ENCODE measurements around the gene FXR1. TPM values are rescaled to one million over a fixed set of nuclear protein-coding genes. Genes with fewer than 3 reads are reported as not detected.
"Not testable (repeated sequence)": the region's sequence is repeated elsewhere in the genome, so short reads cannot be mapped to it uniquely, and the experiment has no call there.

Gene FXR1
- 285 TPM for total RNA-seq
- long read RNA-seq, partial matches to known transcripts: 9 of 107 reads
- long read RNA-seq, other reads (novel, unspliced or antisense): 95 of 107 reads

GRCh38 chr3:180912304-180913296 lies at the start of gene FXR1:
Gene FXR1 (plus strand): TSS chr3:180912670. CDS start chr3:180912686, 16 bp downstream.
- intact Hi-C loops (cut with DNase I): loop anchor here (10.0 kb wide), 1 partner anchor 72 kb away; the partner anchor contains the start of gene DNAJC19
- ATAC-seq (ENCODE audit: poor library complexity) (peak; percentile 99), DNase-seq (peak; percentile 95)

GRCh38 chr3:180870008-180870699 lies 42.3 kb upstream of the FXR1 start:
- DNase-seq: peak; percentile 53
- peak; percentile 84 for ATAC-seq (ENCODE audit: poor library complexity)
- intact Hi-C loops (cut with DNase I): no loop called here

- DNase-seq (no peak), ATAC-seq (ENCODE audit: poor library complexity) (peak; percentile 68)
- intact Hi-C loops (cut with DNase I): no loop called here
These were observed 40.6 kb upstream of the FXR1 start for GRCh38 chr3:180871901-180872300.

- DNase-seq; ATAC-seq (ENCODE audit: poor library complexity); intact Hi-C loops (cut with DNase I): not testable (repeated sequence)
These were observed 40.0 kb upstream of the FXR1 start for GRCh38 chr3:180872430-180872829.

- intact Hi-C loops (cut with DNase I): no loop called here
- ATAC-seq (ENCODE audit: poor library complexity) (no peak), DNase-seq (no peak)
These were observed 37.3 kb upstream of the FXR1 start for GRCh38 chr3:180875124-180875698.

GRCh38 chr3:180881065-180881801 lies 31.2 kb upstream of the FXR1 start:
- ATAC-seq (ENCODE audit: poor library complexity) (no peak), DNase-seq (no peak)
- intact Hi-C loops (cut with DNase I): no loop called here

GRCh38 chr3:180882115-180882514 lies 30.4 kb upstream of the FXR1 start:
- intact Hi-C loops (cut with DNase I): no loop called here
- no peak for ATAC-seq (ENCODE audit: poor library complexity)
- no peak for DNase-seq

GRCh38 chr3:180888992-180889560 lies 23.4 kb upstream of the FXR1 start:
- intact Hi-C loops (cut with DNase I): no loop called here
- no peak for DNase-seq

GRCh38 chr3:180898572-180898971 lies 13.9 kb upstream of the FXR1 start:
- DNase-seq: no peak
- intact Hi-C loops (cut with DNase I): no loop called here
- ATAC-seq (ENCODE audit: poor library complexity): no peak

More at GRCh38 chr3:180888992-180889560, 23.4 kb upstream of the FXR1 start:
- ATAC-seq (ENCODE audit: poor library complexity): no peak

- no peak for ATAC-seq (ENCODE audit: poor library complexity)
- intact Hi-C loops (cut with DNase I): loop anchor here (10.0 kb wide), 1 partner anchor 75 kb away; the partner anchor contains the start of gene DNAJC19
- no peak for DNase-seq
These were observed 2.9 kb upstream of the FXR1 start for GRCh38 chr3:180909369-180910127.

- DNase-seq (no peak), ATAC-seq (ENCODE audit: poor library complexity) (no peak)
These were observed 1.6 kb upstream of the FXR1 start for GRCh38 chr3:180910823-180911222.

GRCh38 chr3:180911876-180912303 lies 580 bp upstream of the FXR1 start:
- intact Hi-C loops (cut with DNase I): loop anchor here (10.0 kb wide), 1 partner anchor 73 kb away; the partner anchor contains the start of gene DNAJC19
- DNase-seq (no peak), ATAC-seq (ENCODE audit: poor library complexity) (no peak)

More at GRCh38 chr3:180910823-180911222, 1.6 kb upstream of the FXR1 start:
- intact Hi-C loops (cut with DNase I): loop anchor here (10.0 kb wide), 1 partner anchor 74 kb away; the partner anchor contains the start of gene DNAJC19

- ATAC-seq (ENCODE audit: poor library complexity) (no peak), DNase-seq (no peak)
- intact Hi-C loops (cut with DNase I): loop anchor here (10.0 kb wide), 1 partner anchor 71 kb away; the partner anchor contains the start of gene DNAJC19
These were observed 1.3 kb downstream of the FXR1 start for GRCh38 chr3:180913581-180914404.

GRCh38 chr3:180918542-180918941 lies 6.1 kb downstream of the FXR1 start:
- no peak for ATAC-seq (ENCODE audit: poor library complexity)
- intact Hi-C loops (cut with DNase I): loop anchor here (10.0 kb wide), 1 partner anchor 66 kb away; the partner anchor contains the start of gene DNAJC19

GRCh38 chr3:180922242-180922641 lies 9.8 kb downstream of the FXR1 start:
- DNase-seq (no peak), ATAC-seq (ENCODE audit: poor library complexity) (no peak)
- intact Hi-C loops (cut with DNase I): no loop called here

More at GRCh38 chr3:180918542-180918941, 6.1 kb downstream of the FXR1 start:
- no peak for DNase-seq

- intact Hi-C loops (cut with DNase I): no loop called here
- DNase-seq (no peak), ATAC-seq (ENCODE audit: poor library complexity) (no peak)
These were observed 11.1 kb downstream of the FXR1 start for GRCh38 chr3:180923561-180923960.

Data from Right ventricle myocardium superior (tissue), 1 donor.